ENCODE results near the gene ADCY5. TPM values are rescaled to one million over a fixed set of nuclear protein-coding genes. Genes with fewer than 3 reads are reported as not detected.

ADCY5 gene
- total RNA-seq, 6 experiments from 2014 or later: 0.09 to 0.95 (median 0.19) TPM

DNA sequence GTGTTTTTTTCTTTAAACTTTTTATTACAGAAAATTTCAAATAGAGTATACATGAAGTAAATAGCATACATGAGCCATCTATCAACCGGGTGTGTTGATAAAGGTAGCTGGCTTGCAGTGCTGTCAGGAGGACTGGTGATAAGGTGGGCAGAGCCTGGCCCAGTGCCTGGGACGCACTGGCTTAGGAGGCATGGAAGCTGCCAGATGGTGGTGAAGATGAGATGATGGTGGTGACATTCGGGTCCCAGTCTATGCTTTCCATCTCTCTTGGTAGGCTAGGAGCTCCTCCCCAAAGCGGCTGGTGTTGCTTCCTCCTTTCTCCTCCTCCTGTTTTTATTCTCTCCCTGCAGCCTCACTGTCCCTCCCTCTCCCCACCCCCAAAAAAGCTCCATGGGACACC lies 101.7 kb downstream of the ADCY5 start:
- peaks cover 12% of the 10 kb centered on the region for H3K4me1 Mint-ChIP-seq (ENCODE audit: low read depth)

DNA sequence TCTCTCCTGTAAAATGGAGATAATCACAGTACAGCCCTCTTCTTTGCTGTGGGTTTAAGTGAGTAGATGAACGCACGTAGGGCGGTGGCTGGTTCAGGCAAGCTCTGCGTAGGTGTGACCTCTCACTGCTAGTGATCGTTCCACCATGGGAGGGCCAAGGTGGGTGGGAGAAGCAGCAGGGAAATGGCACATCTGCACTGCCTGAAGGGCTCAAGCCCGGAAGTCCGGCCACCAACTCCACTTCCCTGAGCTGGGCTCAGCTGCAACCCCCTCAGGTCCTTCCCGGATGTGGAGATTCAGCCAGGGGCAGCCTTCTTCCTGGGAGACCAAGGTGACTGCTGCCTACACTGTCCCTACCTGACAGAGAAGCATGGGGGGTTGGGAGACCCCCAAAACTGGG lies 102.9 kb downstream of the ADCY5 start:
- no peak for DNase-seq
- peaks cover 47% of the 10 kb centered on the region for H3K27me3 Mint-ChIP-seq (ENCODE audit: insufficient read depth)
- TF ChIP-seq, protein P1, sequence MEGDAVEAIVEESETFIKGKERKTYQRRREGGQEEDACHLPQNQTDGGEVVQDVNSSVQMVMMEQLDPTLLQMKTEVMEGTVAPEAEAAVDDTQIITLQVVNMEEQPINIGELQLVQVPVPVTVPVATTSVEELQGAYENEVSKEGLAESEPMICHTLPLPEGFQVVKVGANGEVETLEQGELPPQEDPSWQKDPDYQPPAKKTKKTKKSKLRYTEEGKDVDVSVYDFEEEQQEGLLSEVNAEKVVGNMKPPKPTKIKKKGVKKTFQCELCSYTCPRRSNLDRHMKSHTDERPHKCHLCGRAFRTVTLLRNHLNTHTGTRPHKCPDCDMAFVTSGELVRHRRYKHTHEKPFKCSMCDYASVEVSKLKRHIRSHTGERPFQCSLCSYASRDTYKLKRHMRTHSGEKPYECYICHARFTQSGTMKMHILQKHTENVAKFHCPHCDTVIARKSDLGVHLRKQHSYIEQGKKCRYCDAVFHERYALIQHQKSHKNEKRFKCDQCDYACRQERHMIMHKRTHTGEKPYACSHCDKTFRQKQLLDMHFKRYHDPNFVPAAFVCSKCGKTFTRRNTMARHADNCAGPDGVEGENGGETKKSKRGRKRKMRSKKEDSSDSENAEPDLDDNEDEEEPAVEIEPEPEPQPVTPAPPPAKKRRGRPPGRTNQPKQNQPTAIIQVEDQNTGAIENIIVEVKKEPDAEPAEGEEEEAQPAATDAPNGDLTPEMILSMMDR (IDR thresholded peaks at IDR 0.05): no peak
- no peaks in the 10 kb centered on the region for H3K36me3 Mint-ChIP-seq (ENCODE audit: low read depth)
- no peaks in the 10 kb centered on the region for H3K9me3 Mint-ChIP-seq
- H3K4me1 Mint-ChIP-seq (ENCODE audit: low read depth): peaks cover 12% of the 10 kb centered on the region
- no peak overlapping the region for H3K27ac Mint-ChIP-seq
- no peak overlapping the region for H3K4me3 Mint-ChIP-seq

More for the DNA sequence above, 101.7 kb downstream of the ADCY5 start:
- H3K27me3 Mint-ChIP-seq (ENCODE audit: insufficient read depth): peaks cover 47% of the 10 kb centered on the region
- H3K36me3 Mint-ChIP-seq (ENCODE audit: low read depth): no peaks in the 10 kb centered on the region
- no peak for DNase-seq
- H3K27ac Mint-ChIP-seq: no peak overlapping the region
- no peaks in the 10 kb centered on the region for H3K9me3 Mint-ChIP-seq
- no peak overlapping the region for H3K4me3 Mint-ChIP-seq
- TF ChIP-seq, protein P1 (IDR thresholded peaks at IDR 0.05): no peak

- H3K9me3 Mint-ChIP-seq: no peaks in the 10 kb centered on the region
- no peak overlapping the region for H3K4me3 Mint-ChIP-seq
- TF ChIP-seq, protein P1 (IDR thresholded peaks at IDR 0.05): no peak
- peaks cover 47% of the 10 kb centered on the region for H3K27me3 Mint-ChIP-seq (ENCODE audit: insufficient read depth)
- no peaks in the 10 kb centered on the region for H3K36me3 Mint-ChIP-seq (ENCODE audit: low read depth)
- peaks cover 12% of the 10 kb centered on the region for H3K4me1 Mint-ChIP-seq (ENCODE audit: low read depth)
- DNase-seq: no peak
- H3K27ac Mint-ChIP-seq: no peak overlapping the region
Observed at GRCh38 chr3:123344907-123345594, 103.8 kb downstream of the ADCY5 start.

- peaks cover 12% of the 10 kb centered on the region for H3K4me1 Mint-ChIP-seq (ENCODE audit: low read depth)
- H3K27me3 Mint-ChIP-seq (ENCODE audit: insufficient read depth): peaks cover 42% of the 10 kb centered on the region
- TF ChIP-seq, protein P1 (IDR thresholded peaks at IDR 0.05): no peak
- no peaks in the 10 kb centered on the region for H3K9me3 Mint-ChIP-seq
- no peak overlapping the region for H3K4me3 Mint-ChIP-seq
- H3K36me3 Mint-ChIP-seq (ENCODE audit: low read depth): no peaks in the 10 kb centered on the region
- no peak overlapping the region for H3K27ac Mint-ChIP-seq
- DNase-seq: peak; percentile 12
Observed at GRCh38 chr3:123344175-123344906, 104.5 kb downstream of the ADCY5 start.

DNA sequence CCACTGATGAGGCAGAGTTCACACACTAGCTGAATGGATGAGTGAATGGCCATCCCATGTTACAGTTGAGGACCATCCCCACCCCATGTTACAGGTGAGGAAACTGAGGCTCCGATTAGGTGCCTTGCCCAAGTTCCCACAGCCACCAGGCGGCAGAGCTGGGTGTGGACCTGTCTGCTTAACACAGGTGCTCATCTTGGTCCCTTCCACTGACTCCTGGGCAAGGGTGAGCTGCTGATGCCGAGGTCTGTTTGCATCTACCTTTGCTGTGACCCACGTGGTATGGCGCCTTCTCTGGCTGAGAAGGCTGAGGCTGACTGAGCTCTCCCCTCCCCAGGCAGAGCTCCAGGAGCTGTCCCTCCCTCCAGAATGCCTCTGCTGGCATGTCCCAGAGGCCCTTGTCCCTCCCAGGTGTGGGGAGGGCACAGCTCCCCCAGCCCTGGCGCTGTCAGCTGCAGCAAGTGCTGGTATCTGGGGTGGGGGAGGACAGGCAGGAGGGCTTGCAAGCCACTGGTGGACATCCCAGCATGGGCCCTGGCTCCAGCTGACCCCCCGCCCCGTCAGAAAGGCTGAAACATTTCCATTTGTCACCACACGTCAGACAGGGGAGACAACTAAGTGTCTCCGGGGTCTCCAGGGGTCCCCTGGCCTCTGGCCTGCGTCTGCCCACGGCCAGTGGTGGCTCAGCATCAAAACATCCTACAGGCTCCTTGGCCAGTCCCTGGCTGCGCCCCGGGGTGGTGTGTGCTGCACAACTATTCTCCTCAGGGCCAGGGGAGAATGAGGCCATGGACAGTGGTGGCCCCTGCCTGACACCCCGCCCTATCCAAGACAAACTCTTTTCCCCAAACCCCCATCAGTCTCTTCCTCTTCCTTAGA lies 105.4 kb downstream of the ADCY5 start:
- Mint-ChIP-seq H3K4me1 (ENCODE audit: low read depth) (peaks cover 12% of the 10 kb centered on the region), H3K27ac (no peak overlapping the region), H3K9me3 (no peaks in the 10 kb centered on the region), H3K4me3 (no peak overlapping the region), H3K27me3 (ENCODE audit: insufficient read depth) (peaks cover 34% of the 10 kb centered on the region), H3K36me3 (ENCODE audit: low read depth) (no peaks in the 10 kb centered on the region)
- DNase-seq: no peak
- TF ChIP-seq, protein P1 (IDR thresholded peaks at IDR 0.05): no peak; the same call in 1 of the 2 replicates

Data from HFFc6 (cell line).